Activated CD4-positive, alpha-beta T cell treated with anti-CD3 and anti-CD28 coated beads for 24 hours (primary cell): Measurements from ENCODE around the gene ZNF460.

Experiments
- DNase-seq, 2 donors: peaks; one replicate each; pipeline ENCODE4 v3.0.0-alpha.2; 2020; ENCODE audit warnings: low read depth in 2 of 2

The ZNF460 gene

DNA sequence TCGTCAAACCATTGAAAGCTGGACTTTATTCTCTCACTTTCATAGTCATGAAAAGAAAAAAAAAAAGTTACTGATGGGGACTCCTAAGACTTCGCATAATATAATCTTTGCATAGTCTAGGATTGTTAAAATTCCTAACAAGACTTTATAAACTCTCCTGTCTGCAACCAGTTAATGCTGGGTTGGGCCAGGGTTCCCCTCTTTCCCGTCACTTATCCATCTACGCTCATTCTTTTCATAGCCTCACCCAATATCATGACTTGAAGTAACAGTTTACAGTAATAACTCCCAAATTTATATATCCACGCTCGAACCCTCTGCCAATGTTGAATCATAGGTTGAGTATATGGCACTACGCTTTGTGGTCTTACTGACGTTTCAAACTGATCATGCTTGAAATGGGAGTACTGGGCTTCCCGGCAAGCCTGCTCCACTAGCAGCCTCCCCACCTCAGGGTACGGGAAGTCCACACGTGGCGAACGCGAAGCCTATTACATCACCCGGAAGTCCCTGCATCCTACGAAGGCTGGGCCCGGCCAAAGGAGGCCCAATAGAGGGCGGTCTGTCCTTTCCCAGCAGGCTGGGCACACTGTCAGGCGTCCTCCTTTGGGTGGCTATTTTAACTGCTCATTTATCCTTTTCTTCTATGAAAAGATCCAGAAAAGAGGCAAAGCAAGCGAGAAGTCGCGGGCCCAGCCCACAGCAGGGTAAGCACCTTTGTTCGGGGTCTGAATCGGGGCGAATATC lies 694 bp upstream of the ZNF460 start:
- DNase-seq: peak; percentile 58 to 66

DNA sequence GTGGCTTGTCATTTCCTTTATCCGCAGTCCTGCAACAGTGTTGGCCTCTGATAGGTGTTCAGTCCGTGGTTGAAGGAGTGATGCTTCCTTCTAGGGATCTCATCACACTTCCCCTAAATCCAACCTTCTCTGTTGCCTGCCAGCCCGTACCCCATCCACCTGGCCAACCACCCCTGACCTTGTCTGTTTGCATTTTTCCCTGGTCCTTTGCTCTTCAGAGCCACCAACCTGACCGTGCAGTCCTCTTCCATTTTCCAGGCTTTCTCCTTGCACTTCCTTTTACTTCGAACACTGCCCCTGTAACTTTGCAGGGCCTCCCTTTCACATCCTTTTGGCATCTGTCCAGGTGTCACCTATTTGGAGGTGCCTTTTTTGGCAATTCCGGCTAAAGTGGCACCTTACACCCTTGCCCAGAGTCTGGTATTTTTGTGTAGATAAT lies 696 bp downstream of the ZNF460 start:
- no peak for DNase-seq

DNA sequence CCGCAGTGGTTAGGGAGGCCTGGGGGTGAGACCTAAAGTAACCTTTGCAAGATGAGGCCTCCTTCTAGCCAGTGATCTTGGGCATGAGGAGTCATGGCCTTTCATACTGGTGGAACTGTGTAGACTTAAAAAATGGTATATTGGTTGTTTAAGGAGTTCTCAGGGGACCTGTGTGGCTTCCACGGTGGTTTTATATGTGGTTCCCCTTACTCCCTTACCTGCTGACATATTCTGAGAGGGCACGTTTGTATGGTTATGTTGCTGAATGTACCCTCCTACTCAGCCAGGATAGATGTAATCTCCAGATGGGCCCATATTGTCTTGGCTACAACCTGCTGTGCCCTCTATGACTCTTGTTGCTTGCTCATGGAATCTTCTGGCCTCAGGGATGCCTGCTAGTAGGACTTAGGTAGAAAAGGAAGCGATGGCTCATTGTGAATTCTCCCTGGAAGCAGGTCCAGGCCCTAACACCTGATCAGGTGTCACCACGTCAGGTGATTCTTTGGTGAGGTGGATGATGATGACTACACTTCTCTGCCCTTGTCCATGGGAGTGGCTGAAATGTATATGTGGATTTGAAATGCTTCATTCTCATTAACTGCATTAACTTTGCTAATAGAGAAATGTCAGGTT lies 1.8 kb downstream of the ZNF460 start:
- DNase-seq: no peak

DNA sequence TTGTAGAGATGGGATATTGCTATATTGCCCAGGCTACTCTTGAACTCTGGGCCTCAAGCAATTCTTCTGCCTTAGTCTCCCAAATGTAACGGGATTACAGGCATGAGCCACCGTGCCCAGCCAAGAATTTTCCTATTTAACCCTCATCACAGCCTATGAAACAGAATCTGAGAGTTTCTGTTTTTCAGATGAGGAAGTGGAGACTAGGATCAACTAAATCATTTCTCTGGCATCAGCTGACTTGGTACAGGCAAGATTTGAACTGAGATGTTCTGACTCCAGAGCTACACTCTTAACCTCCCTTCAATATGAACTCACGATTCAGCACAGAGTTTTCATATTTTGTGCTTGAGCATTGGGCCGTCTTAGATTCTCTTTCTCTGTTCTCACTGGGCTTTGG lies 8.1 kb downstream of the ZNF460 start:
- no peak for DNase-seq

DNA sequence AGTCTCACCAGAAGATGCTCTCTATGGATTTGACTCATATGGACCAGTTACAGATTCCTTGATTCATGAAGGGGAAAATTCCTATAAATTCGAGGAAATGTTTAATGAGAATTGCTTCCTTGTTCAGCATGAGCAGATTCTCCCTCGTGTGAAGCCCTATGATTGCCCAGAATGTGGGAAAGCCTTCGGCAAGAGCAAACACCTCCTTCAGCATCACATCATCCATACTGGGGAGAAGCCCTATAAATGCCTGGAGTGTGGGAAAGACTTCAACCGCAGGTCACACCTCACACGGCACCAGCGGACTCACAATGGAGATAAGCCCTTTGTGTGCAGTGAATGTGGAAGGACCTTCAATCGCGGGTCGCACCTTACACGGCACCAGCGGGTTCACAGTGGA lies 10.7 kb downstream of the ZNF460 start:
- DNase-seq: no peak

DNA sequence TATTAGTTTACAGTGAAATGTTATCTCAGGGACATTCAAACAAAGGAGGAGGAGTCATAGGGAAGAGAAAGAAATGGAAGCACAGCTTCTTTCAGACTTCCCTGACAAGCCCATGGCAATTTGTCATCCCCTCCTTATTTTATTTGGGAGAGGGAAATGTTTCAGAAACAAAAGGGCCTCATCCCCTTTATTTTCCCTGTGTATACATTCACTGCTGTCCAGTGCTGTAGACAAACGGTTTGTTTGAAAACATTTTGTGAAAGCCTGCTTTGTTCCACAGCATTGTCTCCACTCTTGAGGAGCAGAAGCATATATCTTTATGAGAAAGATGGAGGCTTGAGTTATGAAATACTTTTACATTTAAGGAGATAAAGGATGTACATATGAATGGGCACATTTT lies 12.3 kb downstream of the ZNF460 start:
- no peak for DNase-seq

DNA sequence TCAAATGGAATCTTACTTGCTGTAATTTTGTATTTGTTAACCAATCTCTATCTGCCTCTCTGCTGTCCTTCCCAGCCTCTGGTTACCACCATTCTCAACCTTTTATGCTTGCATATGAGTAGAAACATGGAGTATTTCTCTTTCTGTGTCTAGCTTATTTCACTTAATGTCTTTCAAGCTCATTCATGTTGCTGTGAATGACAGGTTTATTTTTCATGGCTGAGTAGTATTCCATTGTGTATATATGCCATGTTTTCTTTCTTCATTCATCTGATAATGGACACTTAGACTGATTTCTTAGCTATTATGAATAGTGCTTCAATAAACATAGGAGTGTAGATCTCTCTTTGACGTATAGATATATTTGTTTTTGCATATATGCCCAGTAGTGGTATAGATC lies 13.4 kb downstream of the ZNF460 start:
- DNase-seq: no peak

DNA sequence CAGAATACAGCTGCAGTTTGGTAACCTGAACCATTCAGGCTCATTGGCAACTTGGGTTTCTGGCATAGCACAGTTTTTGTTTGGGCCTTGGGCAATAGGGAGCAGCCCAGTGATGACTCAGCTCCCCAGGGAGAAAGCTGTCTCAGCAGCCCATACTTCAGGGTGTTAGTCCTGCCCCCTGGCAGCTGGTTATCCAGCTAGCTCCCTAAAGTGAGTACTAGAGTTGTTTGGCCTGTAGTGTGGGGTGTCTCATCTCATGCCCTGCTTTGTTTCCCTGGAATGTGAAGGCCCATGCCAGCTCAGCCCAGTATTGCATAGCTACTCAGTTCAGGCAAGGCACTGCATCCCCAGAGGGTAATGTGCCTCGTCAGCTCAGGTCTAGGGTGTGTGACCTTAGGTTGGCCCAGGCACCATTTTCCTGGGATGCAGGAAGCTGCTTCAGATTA lies 21.8 kb downstream of the ZNF460 start:
- DNase-seq: no peak

DNA sequence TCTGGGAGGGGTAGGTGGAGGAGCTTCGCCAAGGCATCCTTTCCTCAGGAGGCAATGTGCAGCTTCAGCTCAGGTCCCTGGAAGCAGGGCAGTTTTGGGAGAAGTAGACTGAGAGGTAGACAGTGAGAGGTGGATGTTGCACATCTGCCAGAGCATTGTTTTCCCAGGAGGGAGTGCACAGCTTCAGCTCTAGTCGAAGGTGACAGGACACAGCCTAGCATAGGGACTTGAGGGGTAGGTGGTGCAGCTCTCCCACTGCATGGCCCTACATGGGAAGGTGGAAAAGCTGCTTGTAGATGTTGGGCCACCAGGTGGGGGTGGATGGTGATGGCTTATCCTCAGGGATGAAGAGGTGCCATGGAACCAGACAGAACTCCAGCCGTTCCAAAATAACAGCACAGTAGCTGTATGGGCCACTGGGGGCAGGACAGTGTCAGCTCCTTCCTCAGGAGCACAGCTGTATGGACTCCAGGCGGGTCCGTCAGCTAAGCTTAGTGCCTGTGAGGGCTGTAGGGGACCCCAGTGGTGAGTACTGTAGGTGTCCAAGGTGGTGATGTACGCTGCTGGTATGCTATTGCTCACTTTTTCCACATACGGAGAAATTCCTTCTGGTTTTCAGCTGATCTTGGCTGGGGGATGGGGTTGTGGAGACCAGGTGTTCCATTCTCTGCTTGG lies 22.6 kb downstream of the ZNF460 start:
- no peak for DNase-seq

DNA sequence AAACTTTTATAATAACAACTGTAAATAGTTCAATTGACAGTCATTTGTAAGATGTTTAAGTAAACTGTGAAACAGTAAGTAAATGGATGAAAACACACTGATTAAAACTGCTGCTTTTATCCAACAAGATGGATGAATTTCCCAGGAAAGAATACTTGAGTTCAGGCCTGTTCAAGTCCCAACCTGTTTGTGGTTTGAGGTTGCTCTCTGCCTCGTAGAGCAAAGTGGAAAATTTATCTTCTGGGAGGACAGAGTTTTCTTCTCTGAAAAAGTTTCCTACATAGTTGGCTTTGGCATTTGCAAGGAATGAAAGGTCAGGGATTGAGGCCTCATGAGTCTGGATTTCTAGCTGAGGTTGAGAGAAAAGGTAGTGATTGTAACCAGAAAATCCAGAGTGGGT lies 24.8 kb downstream of the ZNF460 start:
- DNase-seq: no peak

DNA sequence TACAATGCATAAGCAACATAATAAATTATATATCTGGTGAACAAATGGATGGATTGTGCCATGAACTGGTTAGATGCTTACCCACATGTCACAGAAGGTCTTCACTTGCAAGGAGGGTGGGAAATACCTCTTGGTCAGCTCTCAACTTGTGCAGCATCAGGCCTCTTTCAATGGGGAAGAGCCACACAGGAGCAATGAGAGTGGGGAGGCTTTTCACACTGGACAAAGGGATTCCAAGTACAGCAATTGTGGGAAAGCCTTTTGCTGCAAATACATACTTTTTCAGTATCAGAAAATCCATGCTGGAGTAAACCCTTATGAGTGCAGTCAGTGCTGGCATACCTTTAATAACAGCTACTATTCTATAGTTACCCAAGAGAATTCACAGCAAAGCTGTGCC lies 28.2 kb downstream of the ZNF460 start:
- DNase-seq: no peak

DNA sequence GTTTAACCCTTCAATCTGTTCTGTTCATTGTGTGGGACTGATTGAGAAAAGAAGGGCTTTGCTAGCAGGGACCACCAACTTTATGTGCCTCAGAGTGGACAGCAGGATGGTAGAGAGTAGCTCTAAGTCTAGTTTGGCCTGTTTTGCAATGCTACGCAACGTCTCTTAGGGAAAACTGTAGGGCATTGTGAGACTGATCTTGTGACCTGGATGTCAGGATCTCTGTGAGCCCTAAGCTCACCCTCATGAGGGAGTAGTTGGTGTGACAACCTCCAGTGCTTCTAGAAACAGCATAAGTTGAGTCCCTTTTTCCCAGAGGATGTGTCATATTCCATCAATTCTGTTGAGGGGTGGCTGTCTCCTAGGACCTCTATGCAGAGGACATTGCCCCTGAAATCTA lies 30.5 kb downstream of the ZNF460 start:
- DNase-seq: no peak

DNA sequence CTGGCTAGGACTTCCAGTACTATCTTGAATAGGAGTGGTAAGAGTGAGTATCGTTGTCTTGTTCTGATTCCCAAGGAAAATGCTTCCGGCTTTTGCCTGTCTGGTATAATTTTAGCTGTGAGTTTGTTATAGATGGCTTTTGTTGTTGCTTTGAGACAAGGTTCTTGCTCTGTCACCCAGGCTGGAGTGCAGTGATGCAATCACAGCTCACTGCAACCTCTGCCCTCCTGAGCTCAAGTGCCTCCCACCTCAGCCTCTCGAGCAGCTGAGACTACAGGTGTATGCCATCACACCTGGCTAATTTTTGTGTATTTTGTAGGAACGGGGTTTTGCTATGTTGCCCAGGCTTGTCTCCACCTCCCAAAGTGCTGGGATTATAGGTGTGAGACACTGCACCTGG lies 33.9 kb downstream of the ZNF460 start:
- no peak for DNase-seq

DNA sequence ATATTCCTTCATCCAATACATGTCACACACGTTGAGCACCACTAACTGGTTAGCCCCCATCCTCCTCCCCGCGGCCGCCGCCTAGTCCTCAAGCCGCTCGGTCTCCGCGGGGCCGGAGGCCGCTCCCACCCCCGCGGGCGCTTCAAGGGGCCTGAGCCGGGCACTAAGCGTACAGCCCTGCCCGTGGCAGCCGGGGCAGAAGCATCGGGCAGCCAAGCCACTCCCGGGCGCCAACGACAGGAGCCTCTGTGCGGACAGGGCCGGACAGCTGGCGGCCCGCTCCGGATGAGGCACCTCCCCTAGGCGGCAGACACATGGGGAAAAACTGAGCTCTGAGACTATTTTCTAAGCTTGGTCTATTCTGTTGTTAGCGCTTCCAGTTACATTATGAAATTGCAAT lies 37.2 kb downstream of the ZNF460 start:
- DNase-seq: no peak

DNA sequence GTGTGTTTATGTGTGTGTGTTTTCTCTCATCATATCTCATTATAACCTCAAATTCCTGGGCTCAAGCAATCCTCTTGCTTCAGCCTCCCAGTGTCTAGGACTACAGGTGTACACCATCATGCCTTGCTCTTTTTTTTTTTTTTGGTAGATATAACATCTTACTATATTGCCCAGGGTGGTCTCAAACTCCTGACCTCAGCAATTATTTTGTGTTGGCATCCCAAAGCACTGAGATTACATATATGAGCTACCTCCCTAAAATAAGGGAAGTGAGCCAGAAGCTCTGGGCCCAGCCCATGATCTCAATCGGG lies 39.5 kb downstream of the ZNF460 start:
- no peak for DNase-seq

DNA sequence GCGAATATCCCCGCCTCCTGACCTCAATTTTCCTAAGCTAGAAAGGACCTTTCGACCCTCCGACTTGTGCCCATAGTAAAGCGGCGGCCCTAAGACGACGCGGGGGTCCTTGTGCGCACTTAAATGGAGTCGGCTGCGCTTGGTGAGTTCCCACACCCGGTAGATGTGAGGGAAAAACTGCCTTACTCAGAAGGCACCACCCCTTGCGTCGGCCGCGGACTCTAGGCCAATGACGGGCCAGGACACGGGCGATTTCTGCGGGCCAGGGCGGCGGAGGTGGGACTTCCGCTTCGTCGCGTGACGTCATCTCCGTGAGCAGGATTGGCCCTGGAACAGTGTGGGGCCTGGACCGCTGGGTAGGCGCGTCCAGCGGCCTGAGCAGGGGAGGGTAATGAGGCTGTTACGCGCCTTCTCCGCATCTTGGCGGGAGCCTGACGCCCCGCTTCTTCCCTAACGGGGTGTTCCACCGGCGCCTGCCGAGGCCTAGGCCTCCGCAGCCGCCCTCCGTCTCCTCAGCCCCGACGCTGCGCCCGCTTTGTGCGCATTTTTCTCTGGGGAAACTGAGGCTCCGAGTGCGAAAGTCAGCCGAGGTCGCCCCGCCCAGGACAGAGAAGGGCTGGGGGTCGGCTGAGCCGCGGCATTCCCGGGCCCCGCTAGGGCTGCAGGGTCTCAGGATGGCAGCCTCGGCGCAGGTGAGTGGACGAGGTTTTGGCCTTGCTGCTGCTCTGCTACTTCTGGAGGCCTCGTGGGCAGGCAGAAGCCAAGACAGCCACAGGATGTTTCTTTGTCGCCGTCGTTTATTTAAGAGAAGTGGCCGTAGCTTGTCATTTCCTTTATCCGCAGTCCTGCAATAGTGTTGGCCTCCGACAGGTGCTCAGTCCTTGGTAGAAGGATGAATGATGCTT lies 40.1 kb downstream of the ZNF460 start, which contains the start of gene ZNF543:
Gene ZNF543, plus strand, starts transcription at position 293 of the 905 bp plus-strand sequence. Its CDS starts 382 bp downstream, at position 675.
- peak; percentile 82 to 84 for DNase-seq

DNA sequence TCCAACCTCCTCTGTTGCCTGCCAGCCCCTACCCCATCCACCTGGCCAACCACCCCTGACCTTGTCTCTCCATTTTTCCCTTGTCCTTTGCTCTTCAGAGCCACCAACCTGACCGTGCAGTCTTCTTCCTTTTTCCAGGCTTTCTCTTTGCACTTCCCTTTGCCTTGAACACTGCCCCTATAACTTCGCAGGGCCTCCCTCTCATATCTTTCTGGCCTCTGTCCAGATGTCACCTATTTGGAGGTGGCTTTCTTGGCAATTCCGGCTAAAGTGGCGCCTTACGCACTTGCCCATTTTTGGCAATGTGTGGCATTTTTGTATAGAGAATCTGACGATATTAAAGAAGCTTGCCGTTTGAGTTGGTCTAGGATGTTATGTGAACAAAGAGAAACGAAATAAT lies 40.8 kb downstream of the ZNF460 start:
- DNase-seq: no peak

DNA sequence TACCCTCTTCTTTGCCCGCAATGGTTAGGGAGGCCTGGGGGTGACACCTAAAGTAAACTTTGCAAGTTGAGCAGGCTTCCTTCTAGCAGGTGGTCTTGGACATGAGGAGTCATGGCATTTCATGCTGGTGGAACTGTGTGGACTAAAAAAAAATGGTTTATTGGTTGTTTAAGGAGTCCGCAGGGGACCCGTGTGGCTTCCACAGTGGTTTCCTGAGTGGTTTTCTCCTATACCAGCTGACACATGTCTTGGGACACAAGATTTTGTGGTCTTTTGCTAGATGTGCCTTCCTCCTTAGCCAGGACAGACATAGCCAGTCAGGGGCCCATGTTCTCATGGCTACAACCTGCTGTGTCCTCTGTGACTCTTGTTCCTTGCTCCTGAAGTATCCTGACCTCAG lies 41.5 kb downstream of the ZNF460 start:
- no peak for DNase-seq

DNA sequence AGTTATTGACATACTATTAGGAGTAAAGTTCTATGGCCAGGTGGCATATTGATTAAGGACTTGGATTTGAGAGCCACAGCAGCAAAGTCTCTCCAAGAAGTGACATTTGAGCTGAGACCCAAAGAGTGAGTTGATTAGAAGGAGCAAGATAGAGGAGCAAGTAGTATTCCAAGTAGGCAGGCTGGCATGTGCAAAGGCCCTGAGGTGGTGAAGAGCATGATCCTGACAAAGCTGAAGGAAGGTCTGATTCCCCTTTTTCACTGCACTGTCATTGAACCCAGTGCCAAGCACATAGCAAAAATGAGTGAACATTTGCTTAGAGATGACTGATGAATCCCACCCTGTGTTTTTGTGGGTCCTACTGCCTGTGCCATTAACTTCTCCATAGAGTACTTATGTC lies 44.7 kb downstream of the ZNF460 start:
- DNase-seq: no peak

DNA sequence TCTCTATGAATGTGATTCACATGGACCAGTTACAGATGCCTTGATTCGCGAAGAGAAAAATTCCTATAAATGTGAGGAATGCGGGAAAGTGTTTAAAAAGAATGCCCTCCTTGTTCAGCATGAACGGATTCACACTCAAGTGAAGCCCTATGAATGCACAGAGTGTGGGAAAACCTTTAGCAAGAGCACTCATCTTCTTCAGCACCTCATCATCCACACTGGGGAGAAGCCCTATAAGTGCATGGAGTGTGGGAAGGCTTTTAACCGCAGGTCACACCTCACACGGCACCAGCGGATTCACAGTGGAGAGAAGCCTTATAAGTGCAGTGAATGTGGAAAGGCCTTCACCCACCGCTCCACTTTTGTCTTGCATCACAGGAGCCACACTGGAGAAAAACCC lies 47.7 kb downstream of the ZNF460 start:
- no peak for DNase-seq

DNA sequence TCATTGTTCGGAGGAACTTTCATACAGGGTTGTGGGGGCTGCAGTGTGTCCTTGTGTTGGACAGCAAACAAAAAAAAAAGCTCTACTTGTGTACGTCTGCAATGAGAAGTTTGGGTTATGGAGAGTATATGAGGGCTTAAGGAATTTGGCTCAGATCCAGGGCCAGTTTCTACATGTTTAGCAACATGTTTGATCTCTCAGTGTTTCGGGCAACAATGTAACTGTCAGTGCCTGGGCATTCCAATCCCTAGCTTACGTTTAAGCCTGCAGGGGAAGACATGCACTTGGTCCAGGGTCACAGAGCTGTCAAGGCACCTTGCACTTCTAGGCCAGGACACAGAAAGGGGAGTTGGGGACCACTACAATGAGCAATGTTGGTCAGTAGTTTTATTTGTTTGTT lies 53.9 kb downstream of the ZNF460 start:
- no peak for DNase-seq

DNA sequence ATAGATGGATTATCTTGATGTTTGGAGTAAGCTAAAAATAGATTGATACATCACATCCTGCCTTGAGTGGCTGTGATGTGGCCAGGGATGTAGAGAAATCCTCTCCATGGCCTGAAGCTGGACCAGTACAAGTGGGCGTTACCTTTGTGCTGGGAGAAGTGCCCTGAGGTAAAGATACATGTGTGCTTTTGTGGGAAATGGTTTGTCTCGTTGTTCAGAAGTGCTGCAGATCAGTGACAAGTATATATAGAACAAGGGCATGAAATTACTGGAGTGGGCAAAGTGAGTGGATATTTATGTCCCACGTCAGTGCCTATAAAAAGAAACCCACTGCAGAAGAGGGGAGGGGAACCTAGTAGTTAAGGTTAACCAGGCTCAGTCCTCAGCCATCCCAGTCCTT lies 58.6 kb downstream of the ZNF460 start:
- DNase-seq: no peak
